GM12878 (cell line): ENCODE results near the gene EPHA2. TPM values are rescaled to one million over a fixed set of nuclear protein-coding genes. Genes with fewer than 3 reads are reported as not detected.
A peak's percentile ranks its signal among the peaks of the same experiment; 100 is the strongest.

ENCODE experiments used
- ATAC-seq: fragments of 200-7000 bp; cut with Tn5 transposase; 3 replicates; pipeline ENCODE4 v1.9.1; 2020; ENCODE audit warnings: mild to moderate bottlenecking, moderate library complexity
- BruUV-seq: library from RNA; stranded (reverse); fragments of 400-500 nt; replicated peaks from 2 replicates; lab custom pipeline; 2021; lab: Mats Ljungman, UMichigan
- CTCF ChIA-PET: fragments of 300-600 bp; sonication (Branson Sonifier 250); formaldehyde crosslinking; extraction: SDS; loops from one replicate; lab custom pipeline; 2021; ENCODE audit warnings: inconsistent platforms; lab: Yijun Ruan, JAX
- POLR2A ChIA-PET: fragments of 350-600 bp; formaldehyde crosslinking; extraction: SDS; loops from one replicate; lab custom pipeline; 2021; ENCODE audit warnings: inconsistent platforms; lab: Charles Lee
- RAD21 ChIA-PET: fragments of 300-600 bp; sonication (Branson Sonifier 250); formaldehyde crosslinking; loops from one replicate; lab custom pipeline; 2023; ENCODE audit warnings: antibody characterized with exemption; ENCODE audit not compliant: unreplicated experiment; lab: Charles Lee
- SMC1A ChIA-PET: fragments of 300-600 bp; sonication (Branson Sonifier 250); formaldehyde crosslinking; loops from one replicate; lab custom pipeline; 2023; ENCODE audit not compliant: unreplicated experiment, uncharacterized antibody; lab: Charles Lee
- DNase-seq: peaks from one replicate; pipeline ENCODE4 v3.0.0-alpha.2; 2011; ENCODE audit warnings: low read depth, low spot score
- FAIRE-seq: peaks from 3 replicates; lab custom pipeline; 2011; peaks lifted over from hg19 to GRCh38; lab: Jason Lieb, UNC
- H2AFZ ChIP-seq: 2 replicates; pipeline ENCODE4 v1.6.0; 2011; ENCODE audit warnings: low read depth, low read length, control low read depth; ENCODE audit not compliant: control insufficient read depth
- H3K27ac ChIP-seq: 2 replicates; pipeline ENCODE4 v1.5.1; 2011; ENCODE audit warnings: control low read depth; ENCODE audit not compliant: control insufficient read depth, insufficient read depth
- H3K27me3 ChIP-seq, 2 experiments: replicated peaks in 1 of 2; 2 replicates each; pipeline versions ENCODE4 v1.6.0 to v1.6.1; 2011; ENCODE audit warnings: low read length in 1 of 2; ENCODE audit not compliant: control insufficient read depth in 2 of 2, insufficient read depth in 2 of 2
- H3K36me3 ChIP-seq, 2 experiments: 2 replicates each; pipeline ENCODE4 v1.5.1; 2011; ENCODE audit warnings: low read length in 1 of 2; ENCODE audit not compliant: control insufficient read depth in 2 of 2, insufficient read depth in 2 of 2
- H3K4me1 ChIP-seq: 2 replicates; pipeline ENCODE4 v1.6.1; 2011; ENCODE audit warnings: mild to moderate bottlenecking, low read length, moderate library complexity, mixed read lengths; ENCODE audit not compliant: control insufficient read depth, insufficient read depth
- H3K4me2 ChIP-seq: 2 replicates; pipeline ENCODE4 v1.6.0; 2011; ENCODE audit warnings: control low read depth; ENCODE audit not compliant: control insufficient read depth, insufficient read depth
- H3K4me3 ChIP-seq: fragments of 200-600 bp; sonication (generic); 2 replicates; pipeline ENCODE4 v1.5.1; 2016
- H3K79me2 ChIP-seq: 2 replicates; pipeline ENCODE4 v1.6.0; 2011; ENCODE audit warnings: low read length; ENCODE audit not compliant: control insufficient read depth, insufficient read depth
- H3K9ac ChIP-seq: 2 replicates; pipeline ENCODE4 v1.8.0; 2011; ENCODE audit warnings: low read length, control low read depth, mixed read lengths; ENCODE audit not compliant: control insufficient read depth, insufficient read depth
- H3K9me3 ChIP-seq: replicated peaks from 3 replicates; pipeline ENCODE4 v1.5.1; 2011; ENCODE audit warnings: mild to moderate bottlenecking, low read length; ENCODE audit not compliant: control insufficient read depth, insufficient read depth
- H4K20me1 ChIP-seq: 2 replicates; pipeline ENCODE4 v1.6.0; 2011; ENCODE audit not compliant: control insufficient read depth, insufficient read depth
- BHLHE40 ChIP-seq, 2 experiments: fragments of 450-650 bp in 1 of 2; IDR thresholded peaks; 2 replicates each; pipeline ENCODE4 v1.6.1; 2011 to 2017; ENCODE audit warnings: low read depth in 2 of 2, borderline replicate concordance in 1 of 2, improper control_type of control experiment in 1 of 2, low read length in 1 of 2, mild to moderate bottlenecking in 1 of 2
- GABPA ChIP-seq: IDR thresholded peaks from 2 replicates; pipeline ENCODE4 v1.6.1; 2014; ENCODE audit warnings: antibody characterized with exemption, low read depth, mild to moderate bottlenecking, inconsistent platforms
- JUND ChIP-seq: IDR thresholded peaks from 2 replicates; pipeline ENCODE4 v1.6.1; 2012; ENCODE audit warnings: low read depth, mild to moderate bottlenecking, low read length, improper control_type of control experiment, moderate library complexity
- KLF5 ChIP-seq: fragments of 450-650 bp; IDR thresholded peaks from 2 replicates; pipeline ENCODE4 v1.6.1; 2014; ENCODE audit warnings: mild to moderate bottlenecking; ENCODE audit not compliant: partially characterized antibody
- ZNF384 ChIP-seq: IDR thresholded peaks from 2 replicates; pipeline ENCODE4 v1.6.1; 2012; ENCODE audit warnings: low read depth, mild to moderate bottlenecking, low read length, improper control_type of control experiment, borderline replicate concordance
- WGBS: methylation state at CpG from one replicate; pipeline ENCODE4 v1.1.6; 2016; ENCODE audit warnings: low lambda C conversion rate; ENCODE audit not compliant: insufficient replicate concordance, insufficient coverage; ENCODE audit errors: missing lambda C conversion rate; 5-methylcytosine and 5-hydroxymethylcytosine counted together
- in situ Hi-C: fragments of 300-500 bp; cut with MboI; formaldehyde crosslinking; loops from 9 replicates; pipeline ENCODE4 v1.14.3; 2018; ENCODE audit warnings: mixed read lengths
- intact Hi-C: fragments of 100-400 bp; cut with micrococcal nuclease; formaldehyde crosslinking; loops from one replicate; pipeline ENCODE4 v1.14.2; 2022; ENCODE audit not compliant: unreplicated experiment
- polyA plus RNA-seq, 11 experiments: library from polyadenylated mRNA; depleted of rRNA in 4 of 11; unstranded in 6 of 11; stranded (reverse) in 5 of 11; fragments of >200 nt; fragmentation: Nextera tagmentation in 4 of 11; fragmentation: Illumina TruSeq in 1 of 11; extraction: Ambion mirVana in 4 of 11; extraction: Trizol in 1 of 11; gene quantifications; 1 replicate in 1 of 11; 2 replicates in 10 of 11; pipeline versions ENCODE4 v1.2.1 to v1.2.3, GENCODE V29; 2011 to 2016; ENCODE audit warnings: inconsistent platforms in 2 of 11, missing spikeins in 2 of 11, low read depth in 1 of 11
- total RNA-seq, 4 experiments: library from RNA; depleted of rRNA in 3 of 4; stranded (reverse); fragments of >200 nt in 3 of 4; fragmentation: Illumina TruSeq in 1 of 4; extraction: Trizol in 1 of 4; gene quantifications; 2 replicates each; pipeline versions ENCODE4 v1.2.1 to v1.2.3, GENCODE V29; 2013 to 2021

The EPHA2 gene
- total and polyA plus RNA-seq, 10 of the 15 experiments (the other 5 are each of a cell fraction or from before 2014, with no cell fraction given), result 0.04 to 0.51 (median 0.23) TPM; not detected in 2

- WGBS, result 47% methylated on average over 19 of the region's 19 CpGs
- CTCF ChIA-PET, result no interaction called here
- H4K20me1 ChIP-seq, result no peaks in the 10 kb centered on the region
- no peak overlapping the region for H2AFZ ChIP-seq
- FAIRE-seq, result no peak
- H3K4me2 ChIP-seq, result no peak overlapping the region
- H3K36me3 ChIP-seq, result no peaks in the 10 kb centered on the region
- TF ChIP-seq ZNF384 (no peak), GABPA (no peak), KLF5 (no peak), BHLHE40 (IDR thresholded peaks at IDR 0.05; ENCODE audit: borderline replicate concordance in 1 of 2, low read depth in 2 of 2, low read length in 1 of 2) (peak in 1 of 2 experiments; percentile 43; a peak in 1 of 4 replicates), JUND (no peak)
- no TSS peak for BruUV-seq
- no peak overlapping the region for H3K27ac ChIP-seq
- H3K79me2 ChIP-seq, result no peaks in the 10 kb centered on the region
- H3K9ac ChIP-seq, result no peak overlapping the region
- intact Hi-C loops (no loop called here), in situ Hi-C loops (no loop called here)
- POLR2A ChIA-PET, result no interaction called here
- H3K9me3 ChIP-seq, result no peaks in the 10 kb centered on the region
- no peak for DNase-seq
- H3K4me3 ChIP-seq, result no peak overlapping the region
- ATAC-seq, result no peak
- H3K27me3 ChIP-seq, result no peaks in the 10 kb centered on the region
- H3K4me1 ChIP-seq, result peaks cover 17% of the 10 kb centered on the region
- RAD21 ChIA-PET, result interaction anchor here (1.0 to 1.1 kb wide), 2 partner anchors 66 to 98 kb away, joined by 3 to 4 read pairs; no protein-coding TSS in a partner anchor
- SMC1A ChIA-PET, result interaction anchor here (1.2 kb wide), 1 partner anchor 24 kb away, joined by 3 read pairs; no protein-coding TSS in a partner anchor
Observed at GRCh38 chr1:16145030-16145661, 10.7 kb downstream of the EPHA2 start.
